SJCRH30 (cell line): ENCODE data around the gene NPTX2. TPM values are rescaled to one million over a fixed set of nuclear protein-coding genes. Genes with fewer than 3 reads are reported as not detected.

Experiments
- DNase-seq, 2 experiments: peaks; one replicate each; pipeline ENCODE4 v3.0.0-alpha.2; 2015 to 2020
- H3K27ac ChIP-seq: fragments of 250-450 bp; sonication (Bioruptor Pico); 2 replicates; pipeline ENCODE4 v1.5.1; 2020; ENCODE audit warnings: mild to moderate bottlenecking, moderate library complexity
- H3K27me3 ChIP-seq: fragments of 250-450 bp; sonication (Bioruptor Pico); 2 replicates; pipeline ENCODE4 v1.5.1; 2020; ENCODE audit warnings: mild to moderate bottlenecking, moderate library complexity
- H3K36me3 ChIP-seq: fragments of 250-450 bp; sonication (Bioruptor Pico); 2 replicates; pipeline ENCODE4 v1.5.1; 2020; ENCODE audit warnings: mild to moderate bottlenecking, moderate library complexity
- H3K4me1 ChIP-seq: fragments of 250-450 bp; sonication (Bioruptor Pico); 2 replicates; pipeline ENCODE4 v1.5.1; 2020; ENCODE audit warnings: mild to moderate bottlenecking, moderate library complexity
- H3K4me3 ChIP-seq: fragments of 250-450 bp; sonication (Bioruptor Pico); 2 replicates; pipeline ENCODE4 v1.5.1; 2020; ENCODE audit warnings: mild to moderate bottlenecking, moderate library complexity
- H3K9me3 ChIP-seq: fragments of 250-450 bp; sonication (Bioruptor Pico); replicated peaks from 2 replicates; pipeline ENCODE4 v1.5.1; 2020; ENCODE audit warnings: mild to moderate bottlenecking, moderate library complexity
- total RNA-seq: library from RNA; depleted of rRNA; stranded (reverse); fragments of >200 nt; shearing (Covaris generic); gene quantifications from 2 replicates; pipeline ENCODE4 v1.2.3, GENCODE V29; 2014

The NPTX2 gene
- total RNA-seq, 1 experiment from 2014 or later, result not detected

- Histone ChIP-seq H3K9me3 (no peaks in the 10 kb centered on the region), H3K27ac (no peak overlapping the region), H3K36me3 (no peaks in the 10 kb centered on the region), H3K4me3 (no peak overlapping the region), H3K27me3 (peaks cover 10% of the 10 kb centered on the region), H3K4me1 (no peaks in the 10 kb centered on the region)
- no peak for DNase-seq
Observed at GRCh38 chr7:98627413-98627790, 10.3 kb downstream of the NPTX2 start.

- no peak for DNase-seq
- no peaks in the 10 kb centered on the region for H3K4me1 ChIP-seq
- H3K36me3 ChIP-seq, result no peaks in the 10 kb centered on the region
Observed at GRCh38 chr7:98628418-98628817, 11.3 kb downstream of the NPTX2 start.

GRCh38 chr7:98629001-98629431 lies 11.9 kb downstream of the NPTX2 start:
- no peaks in the 10 kb centered on the region for H3K9me3 ChIP-seq
- no peak for DNase-seq
- H3K36me3 ChIP-seq, result no peaks in the 10 kb centered on the region
- no peak overlapping the region for H3K4me3 ChIP-seq
- H3K4me1 ChIP-seq, result no peaks in the 10 kb centered on the region
- no peak overlapping the region for H3K27ac ChIP-seq
- peaks cover 10% of the 10 kb centered on the region for H3K27me3 ChIP-seq

More at GRCh38 chr7:98628418-98628817, 11.3 kb downstream of the NPTX2 start:
- H3K4me3 ChIP-seq, result no peak overlapping the region
- no peaks in the 10 kb centered on the region for H3K9me3 ChIP-seq
- no peak overlapping the region for H3K27ac ChIP-seq
- peaks cover 10% of the 10 kb centered on the region for H3K27me3 ChIP-seq

DNA sequence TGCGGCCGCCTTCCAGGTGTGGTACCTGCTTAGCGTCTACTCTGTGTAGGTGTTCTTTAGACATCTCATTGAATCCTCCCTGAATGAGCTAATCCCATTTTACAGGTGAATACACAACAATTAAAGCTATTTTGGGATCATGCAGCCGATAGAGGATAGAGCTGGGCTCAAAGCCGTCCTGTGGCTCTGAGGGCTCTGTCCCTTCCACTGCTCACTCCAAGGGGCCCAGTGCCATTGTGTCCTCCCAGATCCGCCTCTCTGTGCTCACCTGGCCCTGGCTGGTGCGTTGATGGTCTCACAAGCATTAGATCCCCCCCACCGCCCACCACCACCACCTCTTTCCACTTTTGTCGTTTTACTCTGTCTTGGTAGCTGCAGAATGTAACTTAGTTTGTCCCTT lies 13.1 kb downstream of the NPTX2 start:
- Histone ChIP-seq H3K4me3 (no peak overlapping the region), H3K27ac (no peak overlapping the region), H3K4me1 (no peaks in the 10 kb centered on the region), H3K27me3 (peaks cover 10% of the 10 kb centered on the region), H3K9me3 (no peaks in the 10 kb centered on the region), H3K36me3 (no peaks in the 10 kb centered on the region)
- no peak for DNase-seq

DNA sequence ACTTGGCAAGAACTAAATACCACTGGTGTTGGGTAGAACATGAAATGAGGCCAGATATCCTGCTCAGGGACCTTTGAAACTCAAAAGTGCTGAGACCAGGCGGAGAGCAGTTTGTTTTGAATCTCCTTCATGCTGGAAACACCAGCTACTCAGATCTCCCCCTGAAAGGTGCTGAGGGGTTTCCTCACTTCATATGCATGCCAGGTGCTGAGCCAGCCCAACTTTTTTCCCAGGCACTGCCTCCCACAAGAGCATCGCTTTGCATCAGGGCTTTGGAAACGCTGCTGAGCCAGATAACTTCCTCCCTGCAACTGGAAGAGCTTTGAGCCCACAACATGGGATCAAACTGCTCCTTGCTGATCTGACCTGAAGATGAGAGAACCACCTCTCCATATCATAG lies 13.7 kb downstream of the NPTX2 start:
- H3K4me3 ChIP-seq, result no peak overlapping the region
- peaks cover 10% of the 10 kb centered on the region for H3K27me3 ChIP-seq
- no peaks in the 10 kb centered on the region for H3K36me3 ChIP-seq
- no peaks in the 10 kb centered on the region for H3K4me1 ChIP-seq
- no peaks in the 10 kb centered on the region for H3K9me3 ChIP-seq
- no peak overlapping the region for H3K27ac ChIP-seq
- no peak for DNase-seq

GRCh38 chr7:98638853-98639252 lies 21.8 kb downstream of the NPTX2 start:
- Histone ChIP-seq H3K4me3 (no peak overlapping the region), H3K9me3 (no peaks in the 10 kb centered on the region), H3K27me3 (no peaks in the 10 kb centered on the region), H3K4me1 (peaks cover 12% of the 10 kb centered on the region), H3K36me3 (no peaks in the 10 kb centered on the region), H3K27ac (no peak overlapping the region)
- DNase-seq, result no peak

DNA sequence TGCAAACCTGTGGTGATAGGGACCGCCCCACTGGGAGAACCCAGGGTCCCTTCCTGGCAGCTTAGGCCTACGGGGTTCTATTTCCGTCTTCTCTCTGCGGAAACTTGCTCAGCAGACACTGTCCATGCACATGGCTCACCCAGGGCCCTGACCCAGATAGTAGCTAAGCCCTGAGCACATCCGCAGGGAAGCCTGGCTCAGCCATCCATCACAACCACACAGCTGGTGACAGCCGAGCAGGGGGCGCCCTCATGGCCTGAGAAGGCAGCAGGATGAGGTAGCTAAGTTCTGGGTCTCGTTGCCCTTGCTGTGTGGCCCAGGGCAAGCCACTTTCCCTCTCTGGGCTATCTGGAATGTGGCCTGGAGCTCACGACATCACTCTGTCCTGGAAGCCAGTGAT lies 23.3 kb downstream of the NPTX2 start:
- peaks cover 12% of the 10 kb centered on the region for H3K4me1 ChIP-seq
- no peak for DNase-seq
- H3K36me3 ChIP-seq, result no peaks in the 10 kb centered on the region
- H3K27ac ChIP-seq, result no peak overlapping the region
- H3K27me3 ChIP-seq, result no peaks in the 10 kb centered on the region
- no peak overlapping the region for H3K4me3 ChIP-seq
- no peaks in the 10 kb centered on the region for H3K9me3 ChIP-seq

DNA sequence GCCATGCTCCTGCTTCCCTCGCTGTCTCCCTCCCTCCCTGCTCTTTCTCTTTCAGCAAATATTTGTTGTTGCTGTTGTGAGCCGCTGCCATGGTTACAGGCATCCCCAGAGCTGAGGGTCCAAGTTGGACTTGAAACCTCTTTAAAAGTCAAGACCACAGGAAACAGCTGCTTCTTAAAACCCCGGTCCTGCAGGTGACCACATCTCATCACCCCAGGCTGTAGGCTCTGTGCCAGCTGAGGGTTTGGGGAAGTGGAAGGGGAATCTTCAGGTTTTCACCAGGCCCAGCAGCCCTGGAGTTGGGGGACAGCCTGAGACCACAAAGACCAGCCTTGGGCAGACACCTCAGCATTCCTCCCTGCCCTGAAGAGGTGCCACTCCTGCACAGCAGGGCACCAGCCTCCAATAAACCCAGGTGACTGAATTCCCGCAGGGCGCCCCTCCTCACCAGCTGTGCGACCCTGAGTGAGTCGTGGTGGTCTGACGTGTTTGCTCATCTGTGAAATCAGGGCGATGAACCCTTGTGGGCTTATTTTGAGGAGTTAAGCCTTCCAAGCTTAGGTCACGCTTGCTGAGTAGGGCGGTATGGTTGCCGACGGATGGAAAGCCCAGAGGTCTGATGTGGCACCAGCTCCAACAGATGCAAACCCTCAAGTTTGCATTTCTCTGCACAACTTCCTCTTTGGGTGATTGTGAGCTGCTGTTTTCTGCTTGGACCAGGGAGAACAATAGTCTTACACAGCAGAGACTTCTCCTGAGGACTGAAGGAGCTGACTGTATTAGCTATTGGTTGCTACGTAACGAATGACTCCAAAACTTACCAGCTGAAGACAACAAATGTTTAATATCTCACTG lies 24.8 kb downstream of the NPTX2 start:
- Histone ChIP-seq H3K4me1 (peaks cover 12% of the 10 kb centered on the region), H3K9me3 (no peaks in the 10 kb centered on the region), H3K27me3 (no peaks in the 10 kb centered on the region), H3K36me3 (no peaks in the 10 kb centered on the region), H3K27ac (peak overlapping the region; percentile 49), H3K4me3 (no peak overlapping the region)
- peak; percentile 87 to 89 for DNase-seq

GRCh38 chr7:98643236-98643985 lies 26.3 kb downstream of the NPTX2 start:
- DNase-seq, result peak in 1 of 2 experiments; percentile 28
- no peaks in the 10 kb centered on the region for H3K9me3 ChIP-seq

GRCh38 chr7:98646465-98646864 lies 29.4 kb downstream of the NPTX2 start:
- H3K9me3 ChIP-seq, result 0 out of 2 replicates have a peak, but pooled peaks cover 2% of the 10 kb centered on the region
- no peak for DNase-seq

More at GRCh38 chr7:98643236-98643985, 26.3 kb downstream of the NPTX2 start:
- H3K36me3 ChIP-seq, result no peaks in the 10 kb centered on the region
- H3K27me3 ChIP-seq, result no peaks in the 10 kb centered on the region
- H3K4me1 ChIP-seq, result peaks cover 12% of the 10 kb centered on the region
- H3K4me3 ChIP-seq, result no peak overlapping the region
- no peak overlapping the region for H3K27ac ChIP-seq

DNA sequence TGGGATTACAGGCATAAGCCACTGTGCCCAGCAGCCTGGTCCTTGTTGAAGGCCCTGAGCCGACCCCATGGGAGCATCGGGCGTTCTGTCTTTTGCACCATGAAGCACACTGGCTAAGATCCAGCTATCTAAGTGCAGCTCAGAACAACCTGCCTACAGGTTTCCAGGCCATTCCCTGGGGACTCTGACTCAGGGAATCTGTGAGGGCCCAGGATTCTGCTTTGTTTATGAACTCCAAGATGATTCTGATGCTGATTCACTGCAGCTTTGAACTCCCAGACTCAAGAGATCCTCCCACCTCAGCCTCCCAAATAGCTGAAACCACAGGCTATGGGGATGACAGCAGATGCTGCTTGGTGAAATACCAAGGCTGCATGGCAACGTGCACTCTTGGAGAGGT lies 30.2 kb downstream of the NPTX2 start:
- peaks cover 3% of the 10 kb centered on the region for H3K4me1 ChIP-seq
- no peaks in the 10 kb centered on the region for H3K36me3 ChIP-seq
- H3K9me3 ChIP-seq, result 0 out of 2 replicates have a peak, but pooled peaks cover 2% of the 10 kb centered on the region
- no peak overlapping the region for H3K4me3 ChIP-seq
- DNase-seq, result no peak
- H3K27me3 ChIP-seq, result no peaks in the 10 kb centered on the region
- no peak overlapping the region for H3K27ac ChIP-seq

More at GRCh38 chr7:98646465-98646864, 29.4 kb downstream of the NPTX2 start:
- H3K27ac ChIP-seq, result no peak overlapping the region
- H3K4me3 ChIP-seq, result no peak overlapping the region
- H3K27me3 ChIP-seq, result no peaks in the 10 kb centered on the region
- no peaks in the 10 kb centered on the region for H3K36me3 ChIP-seq
- H3K4me1 ChIP-seq, result peaks cover 8% of the 10 kb centered on the region

DNA sequence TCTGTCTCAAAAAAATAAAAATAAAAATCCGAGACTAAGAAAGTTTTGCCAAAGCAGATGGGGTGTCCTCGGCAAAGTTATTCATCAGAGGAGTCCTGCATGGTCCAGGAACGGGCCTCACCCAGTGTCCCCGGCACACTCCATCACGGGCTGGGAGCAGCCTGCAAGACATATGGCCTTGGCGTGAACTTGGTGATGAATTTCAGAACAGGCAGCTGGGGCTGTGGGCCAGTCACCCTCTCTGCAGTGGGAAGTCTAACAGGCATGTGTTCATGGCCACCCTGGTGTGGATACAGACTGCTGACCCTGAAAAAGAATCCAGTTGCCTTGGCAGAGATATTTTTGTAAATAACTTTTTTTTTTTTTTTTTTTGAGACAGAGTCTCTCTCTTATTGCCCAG lies 34.7 kb downstream of the NPTX2 start:
- no peaks in the 10 kb centered on the region for H3K27me3 ChIP-seq
- H3K4me1 ChIP-seq, result no peaks in the 10 kb centered on the region
- no peak overlapping the region for H3K4me3 ChIP-seq
- 0 out of 2 replicates have a peak, but pooled peaks cover 2% of the 10 kb centered on the region for H3K9me3 ChIP-seq
- no peak for DNase-seq
- no peak overlapping the region for H3K27ac ChIP-seq
- H3K36me3 ChIP-seq, result no peaks in the 10 kb centered on the region

- H3K4me3 ChIP-seq, result no peak overlapping the region
- H3K27me3 ChIP-seq, result no peaks in the 10 kb centered on the region
- no peak overlapping the region for H3K27ac ChIP-seq
- H3K36me3 ChIP-seq, result no peaks in the 10 kb centered on the region
- H3K9me3 ChIP-seq, result 0 out of 2 replicates have a peak, but pooled peaks cover 2% of the 10 kb centered on the region
- no peak for DNase-seq
- H3K4me1 ChIP-seq, result no peaks in the 10 kb centered on the region
Observed at GRCh38 chr7:98653601-98654310, 36.7 kb downstream of the NPTX2 start.

DNA sequence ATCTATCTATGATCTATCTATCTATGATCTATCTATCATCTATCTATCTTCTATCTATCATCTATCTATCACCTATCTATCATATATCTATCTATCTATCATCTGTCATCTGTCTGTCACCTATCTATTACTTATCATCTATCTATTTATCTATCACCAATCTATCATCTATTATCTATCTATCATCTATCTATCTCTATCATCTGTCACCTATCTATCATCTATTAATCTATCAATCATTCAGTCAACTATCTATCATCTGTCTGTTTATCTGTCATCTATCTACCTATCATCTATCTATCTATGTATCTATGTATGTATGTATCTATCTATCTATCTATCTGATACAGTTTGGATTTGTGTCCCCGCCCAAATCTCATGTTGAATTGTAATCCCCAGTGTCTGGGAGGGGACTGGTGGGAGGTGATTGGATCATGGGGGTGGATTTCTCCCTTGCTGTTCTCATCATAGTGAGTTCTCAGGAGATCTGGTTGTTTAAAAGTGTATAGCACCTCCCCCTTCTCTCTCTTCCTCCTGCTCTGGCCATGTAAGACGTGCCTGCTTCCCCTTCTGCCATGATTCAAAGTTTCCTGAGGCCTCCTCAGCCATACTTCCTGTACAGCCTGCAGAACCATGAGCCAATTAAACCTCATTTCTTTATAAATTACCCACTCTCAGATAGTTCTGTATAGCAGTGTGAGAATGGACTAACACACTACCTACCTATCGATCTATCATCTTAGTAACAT lies 37.6 kb downstream of the NPTX2 start:
- no peak for DNase-seq
- H3K27me3 ChIP-seq, result no peaks in the 10 kb centered on the region
- no peak overlapping the region for H3K27ac ChIP-seq
- no peaks in the 10 kb centered on the region for H3K4me1 ChIP-seq
- no peaks in the 10 kb centered on the region for H3K36me3 ChIP-seq
- H3K9me3 ChIP-seq, result no peaks in the 10 kb centered on the region
- H3K4me3 ChIP-seq, result no peak overlapping the region
